Natural killer cell (primary cell): ENCODE measurements around the gene NSUN6. TPM values are rescaled to one million over a fixed set of nuclear protein-coding genes. Genes with fewer than 3 reads are reported as not detected.
"Not testable (repeated sequence)": the region's sequence is repeated elsewhere in the genome, so short reads cannot be mapped to it uniquely, and the experiment has no call there.

Experiments
- ATAC-seq, 3 donors: fragments of 150-1000 bp in 2 of 3; fragments of 200-7000 bp in 1 of 3; cut with Tn5 transposase; 1 replicate in 1 of 3; 2 replicates in 2 of 3; pipeline ENCODE4 v1.10.0; 2021; ENCODE audit warnings: mild to moderate bottlenecking in 2 of 3, moderate library complexity in 2 of 3
- DNase-seq, 2 donors: peaks; one replicate each; pipeline versions ENCODE4 v3.0.0 to v3.0.0-alpha.2; 2013 to 2021; ENCODE audit warnings: mixed read lengths in 1 of 2
- H3K27ac ChIP-seq: one replicate; pipeline ENCODE4 v1.5.1; 2013; ENCODE audit warnings: mild to moderate bottlenecking, low read length
- H3K27me3 ChIP-seq: one replicate; pipeline ENCODE4 v1.6.1; 2013; ENCODE audit warnings: low read length; ENCODE audit not compliant: control insufficient read depth, insufficient read depth
- H3K36me3 ChIP-seq: one replicate; pipeline ENCODE4 v1.6.1; 2013; ENCODE audit warnings: low read length; ENCODE audit not compliant: control insufficient read depth, insufficient read depth
- H3K4me1 ChIP-seq: one replicate; pipeline ENCODE4 v1.6.1; 2013; ENCODE audit warnings: low read length; ENCODE audit not compliant: control insufficient read depth, insufficient read depth
- H3K4me3 ChIP-seq: one replicate; pipeline ENCODE4 v1.5.1; 2013; ENCODE audit warnings: low read length
- H3K9me3 ChIP-seq: one replicate; pipeline ENCODE4 v1.6.1; 2013; ENCODE audit warnings: low read length; ENCODE audit not compliant: control insufficient read depth, insufficient read depth
- H3K27ac Mint-ChIP-seq, 2 donors: one replicate each; pipeline ENCODE4 v1.8.0; 2022; ENCODE audit warnings: mild to moderate bottlenecking in 2 of 2, mixed read lengths in 2 of 2, moderate library complexity in 1 of 2
- H3K27me3 Mint-ChIP-seq, 2 donors: one replicate each; pipeline ENCODE4 v1.8.0; 2022; ENCODE audit warnings: low read depth in 2 of 2, mixed read lengths in 2 of 2
- H3K36me3 Mint-ChIP-seq: one replicate; pipeline ENCODE4 v1.8.0; 2022; ENCODE audit warnings: mixed read lengths
- H3K4me1 Mint-ChIP-seq, 2 donors: one replicate each; pipeline ENCODE4 v1.8.0; 2022; ENCODE audit warnings: mixed read lengths in 2 of 2
- H3K4me3 Mint-ChIP-seq: one replicate; pipeline ENCODE4 v1.8.0; 2022; ENCODE audit warnings: mild to moderate bottlenecking, moderate library complexity, mixed read lengths
- H3K9me3 Mint-ChIP-seq, 2 donors: one replicate each; pipeline ENCODE4 v1.8.0; 2022; ENCODE audit warnings: mixed read lengths in 2 of 2
- WGBS: methylation state at CpG from one replicate; pipeline ENCODE4 v1.1.7; 2013; ENCODE audit warnings: missing lambda C conversion rate; ENCODE audit not compliant: insufficient coverage; 5-methylcytosine and 5-hydroxymethylcytosine counted together
- intact Hi-C: fragments of 100-400 bp; cut with micrococcal nuclease; formaldehyde crosslinking; loops from one replicate; pipeline ENCODE4 v1.14.2; 2022
- total RNA-seq, 4 donors: library from RNA; stranded (reverse); fragments of 120-200 nt in 1 of 4; gene quantifications; one replicate each; pipeline versions ENCODE4 v1.2.3 to v1.2.4, GENCODE V29; 2013 to 2022
- TF ChIP-seq, protein P1 (sequence below): fragments of 200-600 bp; IDR thresholded peaks from one replicate; pipeline ENCODE4 v1.8.0; 2022; ENCODE audit warnings: antibody characterized with exemption

NSUN6 gene
- total RNA-seq, 3 donors from 2014 or later (not counting 1 experiment from before 2014, with no cell fraction given) = 25.7 to 36.9 (median 26.4) TPM

DNA sequence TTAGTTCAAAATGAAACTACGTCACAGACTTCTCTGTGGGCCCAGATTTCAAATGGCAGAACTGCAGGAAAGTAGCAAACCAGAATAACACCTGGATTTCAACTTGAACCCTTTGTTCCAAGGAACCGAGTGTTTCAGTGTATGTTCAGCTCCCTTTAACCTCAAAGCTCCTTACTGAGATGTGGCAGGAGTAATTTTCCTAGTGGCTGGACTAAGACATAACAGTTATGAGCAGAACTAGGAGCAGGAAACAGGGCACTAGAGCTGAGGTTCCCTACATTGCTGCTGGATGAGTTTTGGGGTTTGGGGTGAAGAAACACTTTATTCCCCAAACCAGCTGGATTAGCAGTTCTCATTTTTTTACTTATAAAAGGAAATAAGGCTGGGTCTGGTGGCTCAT, 50.1 kb downstream of the NSUN6 start:
- intact Hi-C loops = no loop called here
- Mint-ChIP-seq H3K4me3 (no peak overlapping the region), H3K27ac (no peak overlapping the region), H3K27me3 (no peaks in the 10 kb centered on the region), H3K36me3 (no peaks in the 10 kb centered on the region), H3K9me3 (no peaks in the 10 kb centered on the region), H3K4me1 (no peaks in the 10 kb centered on the region)
- Histone ChIP-seq H3K9me3 (no peaks in the 10 kb centered on the region), H3K4me1 (no peaks in the 10 kb centered on the region), H3K27ac (no peak overlapping the region), H3K4me3 (no peak overlapping the region), H3K36me3 (peaks cover 2% of the 10 kb centered on the region), H3K27me3 (no peaks in the 10 kb centered on the region)
- WGBS = 100% methylated on average over 2 of the region's 2 CpGs
- TF ChIP-seq, protein P1, sequence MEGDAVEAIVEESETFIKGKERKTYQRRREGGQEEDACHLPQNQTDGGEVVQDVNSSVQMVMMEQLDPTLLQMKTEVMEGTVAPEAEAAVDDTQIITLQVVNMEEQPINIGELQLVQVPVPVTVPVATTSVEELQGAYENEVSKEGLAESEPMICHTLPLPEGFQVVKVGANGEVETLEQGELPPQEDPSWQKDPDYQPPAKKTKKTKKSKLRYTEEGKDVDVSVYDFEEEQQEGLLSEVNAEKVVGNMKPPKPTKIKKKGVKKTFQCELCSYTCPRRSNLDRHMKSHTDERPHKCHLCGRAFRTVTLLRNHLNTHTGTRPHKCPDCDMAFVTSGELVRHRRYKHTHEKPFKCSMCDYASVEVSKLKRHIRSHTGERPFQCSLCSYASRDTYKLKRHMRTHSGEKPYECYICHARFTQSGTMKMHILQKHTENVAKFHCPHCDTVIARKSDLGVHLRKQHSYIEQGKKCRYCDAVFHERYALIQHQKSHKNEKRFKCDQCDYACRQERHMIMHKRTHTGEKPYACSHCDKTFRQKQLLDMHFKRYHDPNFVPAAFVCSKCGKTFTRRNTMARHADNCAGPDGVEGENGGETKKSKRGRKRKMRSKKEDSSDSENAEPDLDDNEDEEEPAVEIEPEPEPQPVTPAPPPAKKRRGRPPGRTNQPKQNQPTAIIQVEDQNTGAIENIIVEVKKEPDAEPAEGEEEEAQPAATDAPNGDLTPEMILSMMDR = no peak
- ATAC-seq = no peak
- DNase-seq = no peak

DNA sequence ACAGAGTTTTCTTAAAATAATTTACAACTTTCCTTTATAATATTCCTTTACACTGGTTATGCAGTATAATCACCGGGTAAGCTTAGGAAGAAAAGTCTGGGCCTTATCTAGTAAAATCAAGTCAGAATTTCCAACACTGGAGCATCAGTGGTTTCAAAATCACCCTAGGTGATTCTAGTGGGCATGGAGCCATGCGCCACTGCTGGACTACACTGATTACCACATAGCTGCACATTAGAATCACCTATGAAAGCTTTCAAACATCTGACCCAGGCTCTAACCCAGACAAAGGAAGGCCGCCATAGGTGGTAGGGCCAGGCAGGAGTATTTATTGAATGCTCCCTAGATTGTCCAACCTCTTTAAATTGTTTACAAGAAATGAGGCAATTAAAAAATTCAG, 52.0 kb downstream of the NSUN6 start:
- intact Hi-C loops = no loop called here
- 100% methylated on average over 3 of the region's 3 CpGs for WGBS
- Mint-ChIP-seq H3K36me3 (no peaks in the 10 kb centered on the region), H3K4me3 (no peak overlapping the region), H3K27ac (no peak overlapping the region), H3K4me1 (no peaks in the 10 kb centered on the region), H3K27me3 (no peaks in the 10 kb centered on the region), H3K9me3 (no peaks in the 10 kb centered on the region)
- DNase-seq = no peak
- ATAC-seq = no peak
- Histone ChIP-seq H3K4me3 (no peak overlapping the region), H3K27ac (no peak overlapping the region), H3K36me3 (peaks cover 10% of the 10 kb centered on the region), H3K27me3 (no peaks in the 10 kb centered on the region), H3K4me1 (no peaks in the 10 kb centered on the region), H3K9me3 (no peaks in the 10 kb centered on the region)
- TF ChIP-seq, protein P1 = no peak

DNA sequence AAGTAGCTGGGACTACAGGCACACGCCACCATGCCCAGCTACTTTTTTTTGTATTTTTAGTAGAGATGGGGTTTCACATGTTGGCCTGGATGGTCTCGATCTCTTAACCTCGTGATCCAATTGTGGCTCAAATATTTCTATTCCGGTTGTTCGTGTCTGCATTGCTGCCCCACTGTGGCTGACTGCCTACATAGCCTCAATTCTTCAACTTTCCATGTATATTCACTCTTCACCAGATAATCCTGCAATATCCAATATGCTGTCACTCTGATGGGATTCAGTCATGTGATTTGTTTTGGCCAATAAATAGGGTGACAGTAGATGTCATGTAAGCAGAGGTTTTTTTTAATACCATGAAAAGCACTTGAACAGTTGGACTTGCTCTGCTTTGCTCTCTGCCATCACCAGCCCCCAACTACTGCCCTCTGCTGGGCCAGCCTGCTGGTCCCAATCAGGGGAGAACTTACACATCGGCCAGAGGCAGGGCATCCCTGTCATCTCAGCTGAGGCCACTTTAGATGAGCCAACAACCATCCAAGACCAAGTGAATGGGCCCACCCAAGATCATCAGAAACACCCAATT, 56.7 kb downstream of the NSUN6 start:
- TF ChIP-seq, protein P1 = no peak
- H3K9me3 Mint-ChIP-seq = peaks cover 2 to 8% of the 10 kb centered on the region in 2 donors
- Histone ChIP-seq H3K27me3 (no peaks in the 10 kb centered on the region), H3K4me3 (no peak overlapping the region), H3K36me3 (peaks cover 10% of the 10 kb centered on the region), H3K27ac (no peak overlapping the region), H3K4me1 (no peaks in the 10 kb centered on the region), H3K9me3 (no peaks in the 10 kb centered on the region)
- no peaks in the 10 kb centered on the region for H3K36me3 Mint-ChIP-seq
- no peak overlapping the region for H3K4me3 Mint-ChIP-seq
- DNase-seq (peak in 1 of 2 donors; percentile 8), ATAC-seq (peak in 1 of 3 donors; percentile 26)
- H3K27ac Mint-ChIP-seq = no peak overlapping the region
- H3K27me3 Mint-ChIP-seq = no peaks in the 10 kb centered on the region
- intact Hi-C loops = no loop called here
- peaks cover 0 to 24% of the 10 kb centered on the region in 2 donors for H3K4me1 Mint-ChIP-seq
- 85% methylated on average over 6 of the region's 6 CpGs for whole genome bisulfite sequencing

DNA sequence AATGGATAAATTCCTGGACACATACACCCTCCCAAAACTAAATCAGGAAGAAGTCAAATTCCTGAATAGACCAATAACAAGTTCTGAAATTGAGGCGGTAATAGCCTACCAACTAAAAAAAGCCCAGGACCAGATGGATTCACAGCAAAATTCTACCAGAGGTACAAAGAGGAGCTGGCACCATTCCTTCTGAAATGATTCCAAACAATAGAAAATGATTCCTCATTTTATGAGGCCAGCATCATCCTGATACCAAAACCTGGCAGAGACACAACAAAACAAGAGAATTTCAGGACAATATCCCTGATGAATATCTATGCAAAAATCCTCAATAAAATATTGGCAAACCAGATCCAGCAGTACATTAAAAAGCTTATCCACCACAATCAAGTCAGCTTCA, 60.2 kb downstream of the NSUN6 start:
- H3K27me3 Mint-ChIP-seq, H3K27ac ChIP-seq, H3K4me1 ChIP-seq, DNase-seq, intact Hi-C loops, H3K27me3 ChIP-seq, H3K4me3 Mint-ChIP-seq, H3K9me3 ChIP-seq, H3K36me3 Mint-ChIP-seq, H3K4me3 ChIP-seq, H3K9me3 Mint-ChIP-seq, H3K27ac Mint-ChIP-seq, ATAC-seq: not testable (repeated sequence)
- H3K36me3 ChIP-seq = peaks cover 12% of the 10 kb centered on the region
- 94% methylated on average over 1 of the region's 1 CpG for WGBS
- H3K4me1 Mint-ChIP-seq = peaks cover 0 to 29% of the 10 kb centered on the region in 2 donors

DNA sequence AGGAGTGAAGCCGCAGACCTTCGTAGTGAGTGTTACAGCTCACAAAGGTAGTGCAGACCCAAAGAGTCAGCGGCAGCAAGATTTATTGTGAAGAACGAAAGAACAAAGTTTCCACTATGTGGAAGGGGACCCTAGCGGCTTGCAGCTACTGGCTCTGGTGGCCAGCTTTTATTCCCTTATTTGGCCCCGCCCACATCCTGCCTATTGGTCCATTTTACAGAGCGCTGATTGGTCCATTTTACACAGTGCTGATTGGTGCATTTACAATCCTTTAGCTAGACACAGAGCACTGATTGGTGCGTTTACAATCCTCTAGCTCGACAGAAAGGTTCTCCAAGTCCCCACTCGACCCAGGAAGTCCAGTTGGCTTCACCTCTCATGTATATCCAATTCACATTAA, 64.8 kb downstream of the NSUN6 start:
- Mint-ChIP-seq H3K36me3 (peaks cover 26% of the 10 kb centered on the region), H3K4me1 (peaks cover 17 to 32% of the 10 kb centered on the region in 2 donors)
- H3K9me3 ChIP-seq, H3K27me3 Mint-ChIP-seq, H3K4me3 Mint-ChIP-seq, intact Hi-C loops, H3K27me3 ChIP-seq, H3K4me3 ChIP-seq, DNase-seq, H3K36me3 ChIP-seq, H3K27ac ChIP-seq, ATAC-seq, H3K4me1 ChIP-seq, H3K27ac Mint-ChIP-seq, H3K9me3 Mint-ChIP-seq: not testable (repeated sequence)
- WGBS = 96% methylated on average over 10 of the region's 10 CpGs
